Kidney tubule cell (primary cell): ENCODE measurements around the gene DVL2.

Experiments
- DNase-seq: peaks from one replicate; pipeline ENCODE4 v3.0.0-alpha.2; 2018; ENCODE audit warnings: low spot score

The DVL2 gene

GRCh38 chr17:7237761-7238419 lies 3.6 kb upstream of the DVL2 start:
- peak; percentile 68 for DNase-seq

- no peak for DNase-seq
Observed at GRCh38 chr17:7237266-7237760, 3.0 kb upstream of the DVL2 start.

DNA sequence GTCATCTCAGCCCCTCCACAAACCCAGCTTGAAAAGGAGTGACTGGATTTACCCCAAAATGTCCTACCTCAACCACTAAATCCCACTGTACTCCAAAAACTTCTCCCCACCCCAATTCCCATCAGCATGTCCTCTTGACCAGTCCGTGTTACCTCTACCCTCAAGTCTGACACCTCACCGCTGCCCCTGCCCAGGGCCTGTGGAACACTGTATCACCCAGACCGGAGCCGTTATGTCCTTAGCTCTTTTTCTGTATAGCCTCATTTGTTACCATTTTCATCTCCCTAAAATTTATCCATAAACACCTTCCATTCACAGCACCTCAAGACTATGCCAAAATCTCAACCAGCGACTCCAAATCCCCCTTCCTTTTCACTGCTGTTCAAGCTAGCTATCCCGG lies 2.5 kb upstream of the DVL2 start:
- DNase-seq: no peak

GRCh38 chr17:7235693-7236665 lies 1.7 kb upstream of the DVL2 start:
- peak; percentile 51 for DNase-seq

DNA sequence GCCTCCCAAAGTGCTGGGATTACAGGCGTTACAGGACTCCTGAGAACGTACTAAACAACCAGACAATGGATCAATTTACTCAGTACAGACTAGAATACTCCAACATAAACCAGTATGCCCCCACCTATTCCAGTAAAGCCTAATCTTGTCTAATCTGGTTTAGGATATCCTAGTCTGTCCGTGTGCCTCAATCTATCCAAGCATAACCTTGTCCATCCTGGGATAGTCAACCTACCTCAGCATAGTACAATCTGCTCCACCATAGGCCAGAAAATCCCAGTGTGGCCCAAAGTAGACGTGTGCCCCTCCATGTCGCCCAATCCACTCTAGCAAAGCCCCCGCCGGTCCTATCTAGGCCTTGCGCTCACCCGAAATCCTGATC lies 625 bp downstream of the DVL2 start:
- DNase-seq: no peak

GRCh38 chr17:7232114-7232513 lies 2.2 kb downstream of the DVL2 start:
- no peak for DNase-seq

- no peak for DNase-seq
Observed at GRCh38 chr17:7229504-7229903, 4.8 kb downstream of the DVL2 start.

DNA sequence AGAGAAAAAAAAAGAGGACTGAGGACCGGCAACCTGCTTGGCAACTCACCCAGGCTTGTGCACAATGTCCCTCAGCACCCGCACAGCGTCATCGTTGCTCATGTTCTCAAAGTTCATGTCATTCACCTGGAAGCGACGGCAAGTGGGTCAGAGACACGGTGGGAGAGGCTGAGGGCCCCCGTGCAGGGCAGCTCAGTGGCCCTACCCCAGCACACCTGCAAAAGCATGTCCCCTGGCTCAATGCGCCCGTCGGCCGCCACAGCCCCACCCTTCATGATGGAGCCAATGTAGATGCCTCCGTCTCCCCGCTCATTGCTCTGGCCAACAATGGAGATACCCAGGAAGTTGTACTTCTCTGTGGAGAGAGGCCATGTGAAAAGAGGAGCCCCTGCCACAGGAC lies 5.4 kb downstream of the DVL2 start:
- DNase-seq: no peak

DNA sequence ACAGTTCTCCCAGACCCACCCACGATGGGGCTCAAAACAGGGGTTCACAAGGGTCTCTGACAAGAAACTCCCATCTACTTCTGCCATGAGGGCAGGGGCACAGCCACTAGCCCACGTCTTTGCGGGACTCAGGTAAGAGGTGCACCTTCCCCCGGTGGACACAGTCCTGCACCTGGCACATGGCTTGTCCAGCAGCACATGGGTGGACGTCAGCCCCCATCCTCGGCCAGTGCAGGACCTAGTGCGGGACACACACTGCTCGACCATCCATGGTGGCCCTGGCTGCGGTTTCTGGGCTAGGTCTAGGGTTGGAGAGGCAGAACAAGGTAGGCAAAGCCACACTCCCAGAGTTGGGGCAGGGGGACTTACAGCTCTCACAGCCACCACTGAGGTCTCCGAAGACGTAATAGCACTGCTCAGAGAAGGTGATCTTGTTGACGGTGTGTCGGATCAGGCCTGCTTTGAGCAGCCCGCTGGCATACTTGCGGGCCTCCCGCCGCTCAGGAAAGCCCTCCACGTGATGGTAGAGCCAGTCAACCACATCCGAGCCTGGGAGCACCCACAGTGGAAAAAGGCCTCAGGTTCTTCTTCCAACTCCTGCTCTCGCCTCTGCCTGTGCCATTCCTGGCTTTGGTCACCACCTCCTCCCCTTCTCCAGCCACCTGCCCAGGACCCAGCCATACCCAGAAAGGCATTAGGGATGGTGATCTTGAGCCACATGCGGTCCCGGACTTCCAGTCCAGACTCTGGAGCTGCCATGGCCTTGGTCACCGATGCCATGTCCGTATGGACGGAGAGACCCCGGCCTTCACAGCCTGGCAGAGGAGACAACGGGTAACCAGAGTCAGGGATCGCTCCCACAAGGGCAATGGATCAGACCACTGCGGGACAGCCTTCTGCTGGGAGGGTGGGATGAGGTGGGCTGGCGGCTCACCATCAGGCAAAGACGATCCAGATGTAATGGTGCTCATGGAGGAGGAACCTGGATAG lies 7.3 kb downstream of the DVL2 start:
- DNase-seq: no peak

DNA sequence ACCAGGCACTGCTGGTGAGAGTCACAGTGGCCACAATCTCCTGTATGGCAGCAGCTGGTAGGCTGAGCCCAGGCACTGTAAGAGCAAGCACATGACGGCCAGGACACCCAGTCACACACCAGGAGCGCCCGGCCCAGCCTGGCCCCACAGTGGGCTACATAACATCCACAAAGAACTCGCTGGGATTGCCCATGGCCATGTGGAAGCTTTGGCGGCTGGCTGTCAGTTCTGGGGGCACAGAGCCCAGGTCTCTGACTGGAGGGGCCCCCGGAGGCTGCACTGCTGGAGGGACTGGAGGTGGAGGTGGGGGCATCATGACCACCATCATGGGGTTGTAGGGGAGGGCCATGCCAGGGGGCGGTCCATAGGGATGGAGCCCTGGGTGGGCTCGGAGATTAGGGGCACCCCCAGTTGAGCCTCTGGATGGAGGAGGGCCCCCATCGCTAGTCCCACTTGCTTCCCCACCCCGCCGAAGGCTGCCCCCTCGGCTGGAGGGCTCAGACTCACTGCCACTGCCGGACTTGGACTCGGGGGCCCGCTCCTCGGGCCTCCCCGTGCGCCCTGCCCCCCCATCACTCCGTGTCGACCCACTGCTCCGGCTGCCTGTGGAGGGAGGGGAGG lies 8.5 kb downstream of the DVL2 start:
- no peak for DNase-seq

DNA sequence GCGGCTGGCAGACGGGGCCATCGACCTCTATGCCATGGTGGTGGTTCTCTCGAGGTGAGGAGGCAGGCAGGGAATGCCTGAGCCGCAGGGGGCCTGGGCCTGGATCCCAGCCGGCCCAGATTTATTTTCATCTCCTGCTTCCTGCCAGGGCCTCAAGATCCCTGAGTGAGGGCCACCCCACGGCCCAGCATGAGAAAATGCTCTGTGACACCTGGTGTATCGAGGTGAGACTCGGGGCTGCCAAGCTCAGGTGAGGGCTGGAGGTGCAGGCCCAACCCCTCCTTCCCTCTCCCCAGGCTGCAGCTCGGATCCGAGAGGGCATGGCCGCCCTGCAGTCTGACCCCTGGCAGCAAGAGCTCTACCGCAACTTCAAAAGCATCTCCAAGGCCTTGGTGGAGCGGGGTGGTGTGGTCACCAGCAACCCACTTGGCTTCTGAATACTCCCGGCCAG lies 9.6 kb downstream of the DVL2 start:
- no peak for DNase-seq

DNA sequence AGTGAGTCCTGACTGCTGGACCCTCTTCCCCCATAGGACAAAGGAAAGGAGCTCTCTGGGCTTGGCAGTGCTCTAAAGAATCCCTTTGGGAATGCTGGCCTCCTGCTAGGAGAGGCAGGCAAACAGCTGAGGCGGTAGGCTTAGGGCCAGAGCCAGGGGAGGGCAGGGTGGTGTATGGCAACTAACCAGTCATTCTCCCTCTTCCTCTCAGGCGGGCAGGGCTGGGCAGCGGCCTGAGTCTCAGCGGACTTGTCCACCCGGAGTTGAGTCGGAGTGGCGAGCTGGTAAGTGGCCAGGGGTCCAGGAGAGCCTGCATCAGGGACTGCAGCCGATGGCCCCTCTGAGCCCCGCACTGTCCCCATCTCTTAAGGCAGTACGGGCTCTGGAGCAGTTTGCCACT lies 10.2 kb downstream of the DVL2 start:
- no peak for DNase-seq

DNA sequence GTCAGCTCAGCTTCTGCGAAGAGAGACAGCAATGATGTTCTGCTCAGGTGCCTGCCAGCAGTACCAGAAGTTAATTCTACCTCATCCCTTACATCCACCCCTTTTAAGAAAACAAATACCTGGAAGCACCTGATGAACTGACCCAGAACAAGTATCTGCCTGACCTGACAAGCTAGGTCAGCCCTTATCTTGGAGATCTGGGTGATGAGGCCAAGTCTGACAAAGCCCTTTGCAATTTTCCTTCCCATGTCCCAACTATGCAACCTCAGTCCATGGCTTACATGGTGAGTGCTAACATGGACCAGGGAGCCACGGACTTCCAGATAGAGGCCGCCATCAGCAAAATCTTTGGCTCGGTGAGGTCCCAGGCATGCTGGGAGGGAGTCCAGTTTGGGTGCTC lies 10.9 kb downstream of the DVL2 start:
- no peak for DNase-seq

DNA sequence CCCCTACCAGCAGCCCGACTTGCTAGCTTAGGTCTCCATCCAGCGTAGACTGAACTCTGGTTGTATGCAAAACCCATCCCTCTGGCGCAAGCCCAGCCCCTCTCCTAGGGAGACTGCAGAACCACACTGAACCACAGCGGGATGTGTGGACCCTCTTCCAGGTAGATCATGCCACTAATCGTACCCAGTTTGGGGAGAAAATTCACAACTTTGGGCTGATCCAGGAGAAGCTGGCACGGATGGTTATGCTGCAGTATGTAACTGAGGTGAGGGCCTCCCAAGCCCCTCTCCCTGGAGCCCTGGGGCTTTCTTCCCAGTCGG lies 11.4 kb downstream of the DVL2 start:
- no peak for DNase-seq

GRCh38 chr17:7222093-7222971 lies 12.0 kb downstream of the DVL2 start:
- no peak for DNase-seq

DNA sequence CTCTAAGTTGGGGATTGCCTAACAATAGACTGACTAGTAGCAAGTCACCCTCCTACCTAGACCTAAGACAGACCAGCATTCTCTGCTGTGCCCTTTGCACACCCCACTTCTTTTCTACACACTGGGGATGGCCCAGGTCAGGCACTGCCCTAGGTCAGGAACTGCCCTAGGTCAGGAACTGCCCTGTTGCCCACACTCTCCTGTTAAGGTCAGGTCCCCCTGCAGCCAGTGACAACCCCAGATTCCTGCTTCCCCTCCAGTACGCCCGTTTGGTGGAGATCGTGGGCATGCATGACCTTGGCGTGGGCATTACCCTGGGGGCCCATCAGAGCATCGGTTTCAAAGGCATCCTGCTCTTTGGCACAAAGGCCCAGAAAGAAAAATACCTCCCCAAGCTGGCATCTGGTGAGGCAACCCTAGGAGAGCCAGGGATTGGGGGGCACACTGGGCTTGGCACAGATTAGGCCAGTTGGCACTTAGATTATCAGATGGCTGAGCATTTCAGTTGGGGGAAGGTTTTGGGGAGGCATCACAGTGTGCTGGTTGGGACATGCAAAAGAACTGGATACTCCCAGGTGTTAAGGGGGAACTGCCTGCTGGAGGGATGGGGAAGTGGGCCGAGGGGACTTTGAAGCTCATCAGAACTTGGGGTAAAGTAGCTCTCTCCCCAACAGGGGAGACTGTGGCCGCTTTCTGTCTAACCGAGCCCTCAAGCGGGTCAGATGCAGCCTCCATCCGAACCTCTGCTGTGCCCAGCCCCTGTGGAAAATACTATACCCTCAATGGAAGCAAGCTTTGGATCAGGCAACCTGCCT lies 12.8 kb downstream of the DVL2 start:
- DNase-seq: no peak

DNA sequence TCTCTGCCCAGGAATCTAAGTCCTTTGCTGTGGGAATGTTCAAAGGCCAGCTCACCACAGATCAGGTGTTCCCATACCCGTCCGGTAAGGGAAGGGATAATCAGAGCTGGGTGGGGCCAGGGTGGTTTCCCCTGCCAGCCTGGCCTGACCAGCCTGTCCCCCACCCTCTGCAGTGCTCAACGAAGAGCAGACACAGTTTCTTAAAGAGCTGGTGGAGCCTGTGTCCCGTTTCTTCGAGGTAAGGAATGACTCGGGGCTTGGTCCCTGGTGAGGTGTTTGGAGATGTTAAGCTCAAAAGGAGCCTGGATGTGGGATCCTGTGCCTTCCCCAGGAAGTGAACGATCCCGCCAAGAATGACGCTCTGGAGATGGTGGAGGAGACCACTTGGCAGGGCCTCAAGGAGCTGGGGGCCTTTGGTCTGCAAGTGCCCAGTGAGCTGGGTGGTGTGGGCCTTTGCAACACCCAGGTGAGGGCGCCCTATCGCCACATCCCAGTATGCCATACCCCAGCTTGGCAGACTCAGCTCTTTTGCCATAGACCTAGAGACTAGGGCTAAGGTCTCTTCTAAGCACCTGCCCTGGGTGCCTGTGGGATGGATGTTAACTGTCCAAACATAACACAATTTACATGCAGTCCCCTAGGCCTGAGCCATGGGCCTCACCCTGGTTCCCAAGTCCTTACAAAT lies 13.6 kb downstream of the DVL2 start:
- DNase-seq: peak; percentile 76

GRCh38 chr17:7219812-7220592 lies 14.3 kb downstream of the DVL2 start, which contains the start of the genes ACADVL and DLG4:
ACADVL (plus strand) TSS chr17:7219938; CDS start chr17:7219985, 47 bp downstream.
DLG4 (minus strand) TSS chr17:7219836.
- DNase-seq: peak; percentile 91
